HS-27A (cell line): ENCODE data around the gene ZNFX1.

Experiments used
- DNase-seq: peaks from one replicate; pipeline ENCODE4 v3.0.0-alpha.2; 2012; ENCODE audit warnings: low read depth, missing footprints

Gene ZNFX1

GRCh38 chr20:49292010-49292409 is 14.2 kb upstream of the ZNFX1 start:
- DNase-seq = no peak

DNA sequence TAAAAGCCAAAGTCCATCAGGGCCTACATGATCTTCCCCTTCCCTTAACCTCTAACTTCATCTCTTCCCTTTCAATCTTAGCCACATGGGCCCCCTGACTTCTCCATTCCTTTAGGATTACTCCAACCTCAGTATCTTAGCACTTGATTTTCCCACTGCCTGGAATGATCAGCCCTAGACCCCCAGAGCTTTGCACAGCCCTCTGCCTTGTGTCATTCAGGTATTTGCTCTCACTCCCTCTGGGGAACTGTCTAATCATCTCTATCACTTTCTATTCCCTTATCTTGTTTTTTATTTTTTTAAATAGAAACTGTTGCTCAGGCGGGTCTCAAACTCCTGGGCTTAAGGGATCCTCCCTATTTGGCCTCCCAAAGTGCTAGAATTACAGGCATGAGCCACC is 13.3 kb upstream of the ZNFX1 start:
- no peak for DNase-seq

- DNase-seq = no peak
Measured at GRCh38 chr20:49290608-49291191, 12.8 kb upstream of the ZNFX1 start.

- DNase-seq = no peak
Measured at GRCh38 chr20:49288784-49289696, 11.2 kb upstream of the ZNFX1 start.

- DNase-seq = no peak
Measured at GRCh38 chr20:49288250-49288751, 10.4 kb upstream of the ZNFX1 start.

DNA sequence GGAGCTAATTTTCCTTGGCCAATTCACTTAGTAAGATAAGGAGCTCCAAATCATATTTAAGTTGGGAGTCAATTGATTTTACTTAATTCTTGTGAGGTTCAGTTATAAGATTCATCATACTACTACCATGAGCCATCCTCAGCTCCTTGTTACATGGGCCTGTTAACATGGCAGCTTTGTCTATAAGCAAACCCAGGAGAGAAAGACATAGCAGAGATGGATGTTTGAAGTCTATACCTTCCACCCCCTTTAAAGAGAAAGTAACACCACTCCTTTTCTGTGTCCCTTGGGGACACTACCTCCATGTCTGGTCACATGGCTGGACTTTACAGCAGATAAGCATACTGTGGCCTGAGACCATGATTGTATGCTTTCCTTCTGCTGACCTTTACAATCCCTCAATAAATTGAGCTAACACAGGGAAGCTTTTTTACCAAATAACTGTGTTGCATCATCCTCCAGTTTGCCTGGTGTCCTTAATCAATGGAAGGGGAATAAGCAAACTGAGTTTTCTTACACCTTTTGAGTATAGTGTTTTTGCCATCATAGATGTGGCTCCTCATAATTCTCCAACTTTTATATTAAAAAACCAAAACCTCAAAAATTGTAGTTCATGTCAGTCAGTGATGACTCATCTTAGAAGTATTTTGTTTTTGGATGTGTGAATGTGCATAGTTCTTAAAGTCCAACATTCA is 9.8 kb upstream of the ZNFX1 start:
- DNase-seq = no peak

DNA sequence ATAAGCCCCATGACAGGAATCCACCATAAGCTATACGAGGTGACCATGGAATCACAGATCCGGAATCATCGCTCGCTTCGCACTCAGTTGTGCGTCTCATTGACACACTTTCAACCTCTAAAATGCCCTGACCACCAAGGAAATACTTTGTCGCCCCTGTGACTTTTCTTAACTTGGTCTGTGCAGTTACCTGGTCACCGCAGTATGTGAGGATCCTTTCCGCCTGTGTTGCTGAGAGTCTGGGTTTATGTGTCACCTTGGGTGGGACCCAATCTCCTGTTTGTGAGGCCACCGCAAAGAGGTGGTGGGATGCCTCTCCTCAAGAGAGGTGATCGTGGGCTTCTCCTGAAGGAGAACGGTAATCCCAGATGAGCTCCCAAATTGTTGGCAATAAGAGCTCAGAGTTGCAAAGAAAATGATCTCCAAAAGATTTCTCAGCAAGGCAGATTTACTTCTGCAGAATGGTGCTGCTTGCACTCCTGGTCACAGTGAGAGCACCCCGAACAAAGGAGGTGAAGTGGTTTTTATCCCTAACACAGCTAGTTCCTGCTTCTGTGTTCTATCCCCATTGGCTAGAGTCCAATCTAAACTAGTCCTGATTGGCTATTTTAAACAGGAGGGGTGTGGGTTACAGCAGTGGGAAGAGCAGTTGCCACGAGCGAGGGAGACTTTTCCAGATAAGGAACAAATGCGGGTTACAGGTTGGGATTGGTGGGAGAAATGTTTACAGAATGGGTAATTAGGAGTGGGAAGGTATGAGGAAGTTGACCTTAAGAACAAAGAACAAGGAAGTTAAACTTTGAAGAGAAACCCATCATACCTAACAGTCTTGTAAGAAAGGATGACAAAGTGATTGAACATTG is 9.1 kb upstream of the ZNFX1 start:
- no peak for DNase-seq

DNA sequence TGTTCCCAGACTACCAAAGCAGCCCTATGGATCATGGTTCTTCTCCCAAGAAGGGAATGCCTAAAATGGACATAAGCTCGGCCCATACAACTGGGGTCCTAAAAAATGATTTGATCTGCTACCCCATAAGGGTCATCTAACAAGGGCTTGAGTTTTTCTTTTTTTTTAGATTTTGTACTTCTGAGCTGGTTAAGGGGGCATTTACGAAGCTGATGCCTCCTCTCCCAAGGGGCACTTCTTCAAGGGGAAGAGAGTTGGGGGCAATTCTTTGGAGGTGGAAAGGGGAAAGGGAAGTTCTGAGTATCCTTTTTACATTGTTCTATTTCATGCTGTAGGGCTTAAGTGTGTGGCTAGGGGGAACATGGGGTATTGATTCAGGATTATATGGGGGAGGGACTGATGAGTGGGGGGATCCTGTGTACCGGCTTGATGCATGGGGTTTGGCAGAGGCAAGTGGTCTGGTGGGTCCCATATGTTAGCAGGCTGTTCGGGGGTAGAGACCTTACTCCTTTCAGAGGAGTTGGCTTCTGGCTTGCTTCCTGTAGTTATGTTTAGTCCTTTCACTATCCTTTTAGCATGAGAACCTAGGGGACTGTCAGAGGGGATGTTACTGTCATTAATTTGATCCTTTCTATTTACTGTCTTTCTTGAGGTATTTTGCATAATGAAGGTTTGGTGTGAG is 8.1 kb upstream of the ZNFX1 start:
- no peak for DNase-seq

GRCh38 chr20:49285233-49285668 is 7.4 kb upstream of the ZNFX1 start:
- DNase-seq = no peak

- DNase-seq = no peak
Measured at GRCh38 chr20:49284818-49285217, 7.0 kb upstream of the ZNFX1 start.

DNA sequence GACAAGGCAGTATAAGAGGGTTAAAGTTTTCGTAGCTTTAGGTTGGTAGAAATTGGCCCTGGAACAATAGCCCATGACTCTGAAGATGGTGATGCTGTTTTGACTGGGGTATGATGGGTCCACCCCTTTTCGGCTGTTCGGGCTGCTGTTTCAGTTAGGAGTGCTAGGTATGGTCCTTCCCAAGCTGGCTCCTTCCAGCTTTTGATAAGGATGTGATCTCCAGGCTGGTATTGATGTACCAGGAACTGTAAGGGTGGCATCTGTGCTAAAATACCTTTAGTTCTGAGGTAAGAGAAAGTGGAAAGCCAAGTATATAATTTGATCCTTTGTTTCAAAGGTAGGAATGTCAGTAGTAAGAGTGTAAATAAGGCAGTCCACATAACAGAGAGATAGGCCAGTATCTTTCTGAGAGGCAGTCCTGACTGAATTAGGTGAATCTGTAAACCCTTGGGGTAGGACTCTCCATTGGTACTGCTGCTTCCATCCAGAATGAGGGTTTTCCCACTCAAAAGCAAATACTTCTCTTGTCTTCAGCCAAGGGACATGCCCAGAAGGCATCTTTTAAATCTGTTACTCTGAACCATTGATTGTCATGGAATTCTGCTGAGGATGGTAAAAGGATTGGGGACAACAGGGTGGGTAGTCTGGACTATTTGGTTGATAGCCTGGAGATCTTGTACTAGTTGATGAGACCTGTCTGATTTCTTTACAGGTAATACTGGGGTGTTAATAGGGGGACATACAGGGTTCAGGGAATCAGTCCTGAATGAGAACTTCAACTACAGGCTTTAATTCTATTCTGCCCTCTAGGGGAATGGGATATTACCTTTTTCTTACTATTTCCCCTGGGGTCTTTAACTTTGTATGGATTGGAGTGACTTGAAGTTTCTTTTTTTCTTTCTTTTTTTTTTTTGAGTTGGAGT is 6.1 kb upstream of the ZNFX1 start:
- DNase-seq = no peak

GRCh38 chr20:49283176-49283702 is 5.4 kb upstream of the ZNFX1 start:
- DNase-seq = no peak

- DNase-seq = no peak
Measured at GRCh38 chr20:49282584-49283171, 4.8 kb upstream of the ZNFX1 start.

GRCh38 chr20:49281913-49282467 is 4.1 kb upstream of the ZNFX1 start:
- no peak for DNase-seq

DNA sequence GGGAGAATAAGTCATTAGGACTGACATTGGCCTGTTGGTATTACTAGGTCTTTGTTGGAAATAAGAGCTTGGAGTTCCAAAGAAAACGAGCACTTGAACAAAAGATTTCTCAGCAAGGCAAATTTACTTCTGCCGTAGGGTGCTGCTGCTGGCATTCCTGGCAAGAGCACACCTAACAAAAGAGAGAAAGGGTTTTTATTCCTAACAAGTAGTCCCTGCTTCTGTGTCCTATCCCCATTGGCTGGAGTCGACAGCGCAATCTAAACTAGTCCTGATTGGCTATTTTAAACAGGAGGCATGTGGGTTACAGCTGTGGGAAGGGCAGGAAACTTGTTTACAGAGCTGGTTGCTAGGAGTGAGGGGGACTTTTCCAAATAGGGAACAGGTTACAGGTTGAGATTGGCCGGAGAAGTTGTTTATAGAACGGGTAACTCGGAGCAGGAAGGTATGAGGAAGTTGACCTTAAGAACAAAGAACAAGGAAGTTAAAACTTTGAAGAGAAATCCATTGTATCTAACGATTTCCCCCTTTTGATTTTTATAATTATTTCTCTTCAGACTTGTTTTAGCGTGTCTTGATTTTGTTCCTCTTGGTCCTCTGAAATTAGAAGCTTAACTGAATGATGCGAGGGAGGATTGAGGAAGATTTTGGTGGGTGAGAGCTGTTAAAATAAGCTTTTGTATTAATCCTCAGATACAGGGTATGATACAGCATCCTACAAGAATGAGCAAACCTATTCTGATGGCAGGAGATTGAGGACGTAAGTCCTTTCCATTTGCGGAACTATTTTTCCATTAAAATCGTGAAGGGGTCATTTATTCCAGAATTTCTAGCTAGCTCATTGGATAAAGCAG is 3.4 kb upstream of the ZNFX1 start:
- no peak for DNase-seq

GRCh38 chr20:49280463-49281058 is 2.7 kb upstream of the ZNFX1 start:
- DNase-seq = no peak

GRCh38 chr20:49279677-49280462 is 2.0 kb upstream of the ZNFX1 start:
- no peak for DNase-seq
